LNCAP (cell line): ENCODE data around the gene DVL2.

Experiments used
- TF ChIP-seq, protein P1 (sequence below): fragments of 450-650 bp; IDR thresholded peaks from 2 replicates; pipeline ENCODE4 v1.5.1; 2017; ENCODE audit warnings: mild to moderate bottlenecking

The DVL2 gene

GRCh38 chr17:7242717-7243452 is 8.6 kb upstream of the DVL2 start:
- TF ChIP-seq, protein P1, sequence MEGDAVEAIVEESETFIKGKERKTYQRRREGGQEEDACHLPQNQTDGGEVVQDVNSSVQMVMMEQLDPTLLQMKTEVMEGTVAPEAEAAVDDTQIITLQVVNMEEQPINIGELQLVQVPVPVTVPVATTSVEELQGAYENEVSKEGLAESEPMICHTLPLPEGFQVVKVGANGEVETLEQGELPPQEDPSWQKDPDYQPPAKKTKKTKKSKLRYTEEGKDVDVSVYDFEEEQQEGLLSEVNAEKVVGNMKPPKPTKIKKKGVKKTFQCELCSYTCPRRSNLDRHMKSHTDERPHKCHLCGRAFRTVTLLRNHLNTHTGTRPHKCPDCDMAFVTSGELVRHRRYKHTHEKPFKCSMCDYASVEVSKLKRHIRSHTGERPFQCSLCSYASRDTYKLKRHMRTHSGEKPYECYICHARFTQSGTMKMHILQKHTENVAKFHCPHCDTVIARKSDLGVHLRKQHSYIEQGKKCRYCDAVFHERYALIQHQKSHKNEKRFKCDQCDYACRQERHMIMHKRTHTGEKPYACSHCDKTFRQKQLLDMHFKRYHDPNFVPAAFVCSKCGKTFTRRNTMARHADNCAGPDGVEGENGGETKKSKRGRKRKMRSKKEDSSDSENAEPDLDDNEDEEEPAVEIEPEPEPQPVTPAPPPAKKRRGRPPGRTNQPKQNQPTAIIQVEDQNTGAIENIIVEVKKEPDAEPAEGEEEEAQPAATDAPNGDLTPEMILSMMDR, result no peak

DNA sequence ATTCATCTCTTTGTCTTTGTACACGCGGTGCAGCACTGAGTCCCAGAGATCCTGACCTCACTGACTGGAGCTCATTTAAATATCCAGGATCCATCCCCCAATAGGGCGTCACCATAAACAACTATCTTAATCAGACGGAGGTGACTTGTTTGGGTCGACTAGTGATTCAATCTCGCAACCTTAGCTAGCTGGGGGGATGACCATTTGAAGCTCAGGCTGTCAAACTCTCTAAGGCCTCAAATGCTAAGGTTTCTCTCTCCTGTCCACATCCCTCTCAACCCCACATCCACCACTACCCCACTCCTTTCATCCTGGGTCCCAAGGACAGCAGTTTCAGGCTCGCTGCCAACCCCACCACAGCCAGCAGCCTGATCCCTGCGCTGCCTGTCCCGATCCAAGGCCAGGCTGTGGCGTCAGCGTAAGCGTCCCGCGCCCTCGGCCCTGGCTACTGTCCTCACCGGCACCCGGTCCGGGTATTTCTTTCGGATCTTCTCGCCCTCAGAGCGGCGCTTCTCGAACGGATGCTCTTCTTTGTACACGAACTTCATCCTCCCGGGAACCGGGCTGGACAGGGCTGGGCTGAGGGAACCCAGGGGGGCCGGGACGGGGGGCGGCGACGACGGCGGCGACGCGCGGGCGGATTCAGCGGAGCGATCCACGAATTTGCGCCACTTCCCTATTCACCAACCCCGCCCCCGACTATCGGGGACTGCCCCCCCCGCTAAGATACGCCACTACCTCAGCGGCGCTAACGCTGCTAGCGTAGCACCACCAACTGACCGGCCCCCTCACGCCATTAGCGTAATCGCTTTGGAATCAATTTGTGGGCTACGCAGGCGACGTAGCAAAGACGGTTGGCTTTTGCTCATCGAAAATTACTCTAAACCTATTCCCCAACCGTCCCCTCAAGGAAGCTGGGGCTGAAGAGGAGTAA is 7.7 kb upstream of the DVL2 start, which contains the start of gene GABARAP:
Gene GABARAP, minus strand, starts transcription at position 667 of the 934 bp plus-strand sequence. Its CDS starts 119 bp downstream, at position 548.
- TF ChIP-seq, protein P1, result no peak

DNA sequence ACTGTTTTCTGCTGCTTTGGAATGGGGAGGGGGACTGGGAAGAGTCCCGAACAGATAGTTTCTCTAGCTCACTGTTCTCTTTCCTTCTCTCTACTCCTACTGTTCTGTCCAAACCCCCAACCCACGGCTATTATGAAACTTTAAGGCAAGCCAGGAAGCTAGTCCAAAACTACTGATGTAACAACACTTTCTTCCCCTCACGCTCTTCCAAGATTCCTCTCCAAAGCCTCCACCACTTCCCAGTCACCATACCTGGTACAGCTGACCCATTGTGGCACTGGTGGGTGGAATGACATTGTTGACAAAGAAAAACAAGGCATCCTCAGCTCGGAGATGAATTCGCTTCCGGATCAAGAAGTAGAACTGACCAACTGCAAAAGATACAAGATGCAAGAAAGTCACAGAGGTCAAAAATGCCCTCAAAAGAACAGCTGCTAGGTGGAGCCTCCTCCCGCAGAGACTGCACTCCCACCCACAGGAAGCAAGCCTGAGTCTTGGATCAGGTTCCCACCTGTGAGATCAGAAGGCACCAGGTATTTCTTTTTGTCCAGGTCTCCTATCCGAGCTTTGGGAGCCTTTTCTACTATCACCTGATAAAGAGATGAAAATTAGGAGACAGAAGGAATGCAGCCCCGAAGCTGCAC is 6.9 kb upstream of the DVL2 start:
- TF ChIP-seq, protein P1, result no peak

DNA sequence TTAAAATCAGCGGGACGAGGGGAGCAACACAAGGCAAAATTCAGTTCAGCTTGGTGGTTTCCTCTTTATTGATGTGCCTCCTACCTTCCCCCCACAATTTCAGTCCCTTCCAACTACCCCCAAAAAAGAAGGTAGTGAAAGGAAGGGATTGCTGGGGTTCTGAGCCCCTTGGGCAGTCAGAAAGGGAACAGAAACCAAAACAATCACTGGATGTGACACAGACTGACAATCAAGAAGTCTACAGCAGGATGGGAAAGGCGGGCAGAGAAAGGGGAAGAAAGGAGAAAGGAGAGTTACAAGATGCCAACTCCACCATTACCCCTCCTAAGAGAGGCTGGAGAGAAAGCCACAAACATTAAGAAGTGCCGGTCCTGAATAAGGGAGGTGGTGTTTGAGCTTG is 6.1 kb upstream of the DVL2 start:
- TF ChIP-seq, protein P1, result no peak

DNA sequence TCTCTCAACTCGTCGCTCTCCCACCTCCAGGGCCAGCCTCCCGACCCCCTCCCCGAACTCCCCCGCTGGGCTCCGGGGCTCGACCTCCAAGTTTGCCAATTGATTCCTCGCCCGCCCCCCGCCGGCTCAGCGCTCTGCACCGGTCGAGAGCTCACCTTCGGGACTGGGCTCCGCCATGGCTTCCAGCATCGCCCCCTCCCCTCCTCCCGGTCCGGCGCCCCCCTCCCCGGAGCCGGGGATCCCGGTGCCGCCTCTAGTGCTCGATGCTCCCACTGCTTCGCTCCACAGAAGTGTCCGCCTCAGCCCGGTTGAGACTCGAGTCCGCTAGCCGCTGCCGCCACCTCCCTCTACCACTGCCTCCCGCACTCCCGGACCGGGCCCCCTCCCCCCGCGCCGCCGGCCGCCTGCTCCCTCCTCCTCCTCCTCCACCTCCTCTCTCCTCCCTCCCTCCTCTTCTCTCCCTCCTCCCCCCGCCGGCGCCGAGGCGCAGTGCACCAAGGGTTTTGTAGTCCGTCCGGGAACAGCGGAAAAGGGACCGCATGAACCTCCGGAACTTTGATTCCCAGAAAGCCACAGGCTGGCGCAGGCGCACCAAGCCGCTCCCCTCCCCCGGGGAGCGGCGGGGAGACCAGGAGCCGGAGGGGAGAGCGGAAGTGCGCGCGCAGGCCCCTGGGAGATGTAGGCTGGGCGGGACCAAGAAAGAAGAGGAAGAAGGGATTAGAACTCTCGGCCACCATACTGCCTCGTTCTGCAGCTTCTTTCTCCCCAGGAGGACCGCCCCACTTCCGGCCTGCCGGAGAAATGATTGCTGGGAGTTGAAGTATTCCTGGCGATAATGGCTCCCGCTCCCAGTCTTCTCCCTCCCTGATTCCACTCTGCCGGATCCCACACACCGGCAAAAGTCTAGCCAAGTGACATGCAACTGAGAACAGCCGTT is 5.0 kb upstream of the DVL2 start, which contains the start of gene PHF23:
Gene PHF23, minus strand, starts transcription at position 367 of the 937 bp plus-strand sequence. Its CDS starts 178 bp downstream, at position 189.
- TF ChIP-seq, protein P1, result no peak

DNA sequence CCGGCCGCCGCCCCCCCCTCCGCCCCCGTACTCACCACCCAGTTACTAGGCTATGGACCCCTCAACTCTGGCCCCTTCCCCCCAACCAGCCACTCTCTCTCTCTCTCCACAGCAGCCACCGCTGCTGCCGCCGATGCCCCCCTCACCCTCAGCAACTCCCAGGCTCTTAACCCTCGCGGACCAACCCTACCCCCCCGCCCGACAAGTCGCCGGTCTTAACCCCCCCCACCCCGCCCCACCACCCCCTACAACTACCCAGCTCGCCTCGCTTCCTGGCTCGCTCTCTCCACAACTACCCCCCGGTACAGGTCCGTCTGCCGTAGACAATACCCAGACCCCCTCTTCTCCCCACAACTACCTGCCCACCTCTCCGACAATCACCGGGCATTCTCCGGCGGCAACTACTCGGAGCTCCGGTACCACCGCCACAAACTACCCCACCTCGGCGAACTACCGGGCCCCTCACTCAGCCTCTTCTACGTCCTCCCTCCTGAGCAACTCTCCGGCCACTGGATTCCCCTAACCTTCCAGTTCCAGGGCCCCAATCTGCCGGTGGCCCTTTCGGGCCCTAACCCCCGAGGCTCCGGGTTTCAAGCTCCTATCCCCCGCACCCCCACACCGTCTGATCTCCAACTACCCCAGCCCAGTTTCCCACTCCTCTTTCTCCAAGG is 4.2 kb upstream of the DVL2 start:
- TF ChIP-seq, protein P1, result no peak
